Tibial nerve (tissue), 4 donors: ENCODE results near the gene HES3. TPM values are rescaled to one million over a fixed set of nuclear protein-coding genes. Genes with fewer than 3 reads are reported as not detected.

Source experiments
- DNase-seq, 2 donors: peaks; one replicate each; pipeline ENCODE4 v3.0.0-alpha.2; 2019; ENCODE audit warnings: low spot score in 2 of 2
- H3K27ac ChIP-seq, 4 donors: fragments of 200-600 bp; sonication (generic) in 3 of 4; one replicate each; pipeline ENCODE4 v1.5.1; 2017 to 2019; ENCODE audit warnings: mild to moderate bottlenecking in 1 of 4
- H3K27me3 ChIP-seq, 2 donors: fragments of 200-600 bp; sonication (generic) in 1 of 2; one replicate each; pipeline versions ENCODE4 v1.5.1 to v1.6.0; 2017 to 2019
- H3K36me3 ChIP-seq, 3 donors: fragments of 200-600 bp; sonication (generic); one replicate each; pipeline ENCODE4 v1.5.1; 2018 to 2019
- H3K4me1 ChIP-seq, 4 donors: fragments of 200-600 bp; sonication (generic) in 3 of 4; one replicate each; pipeline ENCODE4 v1.5.1; 2017 to 2019
- H3K4me3 ChIP-seq, 4 donors: fragments of 200-600 bp; sonication (generic) in 3 of 4; one replicate each; pipeline ENCODE4 v1.5.1; 2017 to 2019; ENCODE audit warnings: mild to moderate bottlenecking in 1 of 4, moderate library complexity in 1 of 4
- H3K9me3 ChIP-seq, 4 donors: fragments of 200-600 bp; sonication (generic) in 3 of 4; one replicate each; pipeline ENCODE4 v1.5.1; 2017 to 2019
- EP300 ChIP-seq, 2 donors: sonication (generic); formaldehyde crosslinking; IDR thresholded peaks; one replicate each; pipeline ENCODE4 v1.6.1; 2017; ENCODE audit warnings: antibody characterized with exemption in 2 of 2, mild to moderate bottlenecking in 1 of 2
- POLR2A ChIP-seq, 2 donors: fragments of 450-650 bp; IDR thresholded peaks; one replicate each; pipeline ENCODE4 v1.6.1; 2017; ENCODE audit warnings: antibody characterized with exemption in 2 of 2, mild to moderate bottlenecking in 2 of 2, moderate library complexity in 2 of 2
- WGBS, 2 donors: methylation state at CpG; one replicate each; pipeline ENCODE4 v1.1.5; 2018; 5-methylcytosine and 5-hydroxymethylcytosine counted together
- total RNA-seq, 4 donors: library from RNA; depleted of rRNA; stranded (reverse); fragments of >200 nt; gene quantifications; one replicate each; pipeline ENCODE4 v1.1.0, GENCODE V29; 2016
- TF ChIP-seq, protein P1 (sequence below), 5 experiments: fragments of 200-600 bp in 3 of 5; fragments of 450-650 bp in 2 of 5; sonication (generic) in 3 of 5; IDR thresholded peaks; one replicate each; pipeline ENCODE4 v1.5.1; 2016 to 2019; ENCODE audit warnings: antibody characterized with exemption in 5 of 5, mild to moderate bottlenecking in 3 of 5, moderate library complexity in 2 of 5

HES3 gene
- total RNA-seq, 4 donors from 2014 or later, result not detected

DNA sequence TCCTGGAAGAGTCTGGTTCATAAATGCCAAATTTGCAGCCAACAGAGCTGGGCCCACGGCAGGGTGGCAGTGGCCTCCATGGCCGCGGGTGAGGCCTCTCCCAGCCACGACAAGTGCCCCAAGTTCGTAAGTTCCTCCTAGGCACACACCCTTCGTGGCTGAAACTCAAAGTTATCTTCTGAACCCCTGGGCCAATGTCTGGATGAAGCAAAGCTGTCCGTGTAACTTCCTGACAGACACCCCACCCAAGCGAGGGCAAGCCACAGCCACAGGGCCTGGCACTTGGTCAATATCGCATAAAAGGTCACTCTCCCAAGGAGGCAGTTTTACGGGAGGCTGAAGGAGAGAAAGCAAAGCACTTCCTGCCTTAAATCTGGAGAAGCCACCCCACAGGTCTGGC lies 44.7 kb downstream of the HES3 start:
- TF ChIP-seq, protein P1, sequence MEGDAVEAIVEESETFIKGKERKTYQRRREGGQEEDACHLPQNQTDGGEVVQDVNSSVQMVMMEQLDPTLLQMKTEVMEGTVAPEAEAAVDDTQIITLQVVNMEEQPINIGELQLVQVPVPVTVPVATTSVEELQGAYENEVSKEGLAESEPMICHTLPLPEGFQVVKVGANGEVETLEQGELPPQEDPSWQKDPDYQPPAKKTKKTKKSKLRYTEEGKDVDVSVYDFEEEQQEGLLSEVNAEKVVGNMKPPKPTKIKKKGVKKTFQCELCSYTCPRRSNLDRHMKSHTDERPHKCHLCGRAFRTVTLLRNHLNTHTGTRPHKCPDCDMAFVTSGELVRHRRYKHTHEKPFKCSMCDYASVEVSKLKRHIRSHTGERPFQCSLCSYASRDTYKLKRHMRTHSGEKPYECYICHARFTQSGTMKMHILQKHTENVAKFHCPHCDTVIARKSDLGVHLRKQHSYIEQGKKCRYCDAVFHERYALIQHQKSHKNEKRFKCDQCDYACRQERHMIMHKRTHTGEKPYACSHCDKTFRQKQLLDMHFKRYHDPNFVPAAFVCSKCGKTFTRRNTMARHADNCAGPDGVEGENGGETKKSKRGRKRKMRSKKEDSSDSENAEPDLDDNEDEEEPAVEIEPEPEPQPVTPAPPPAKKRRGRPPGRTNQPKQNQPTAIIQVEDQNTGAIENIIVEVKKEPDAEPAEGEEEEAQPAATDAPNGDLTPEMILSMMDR (IDR thresholded peaks at IDR 0.05), result no peak
- no peak for TF ChIP-seq POLR2A (IDR thresholded peaks at IDR 0.05)
- no peak for TF ChIP-seq EP300 (IDR thresholded peaks at IDR 0.05)
- Histone ChIP-seq H3K36me3 (peaks cover 0 to 10% (median 0%) of the 10 kb centered on the region in 3 donors), H3K9me3 (no peaks in the 10 kb centered on the region), H3K4me1 (peaks cover 0 to 32% (median 2%) of the 10 kb centered on the region in 4 donors), H3K27ac (no peak overlapping the region), H3K27me3 (no peaks in the 10 kb centered on the region), H3K4me3 (no peak overlapping the region)
- no peak for DNase-seq
- 75 to 82% methylated on average over 10 of the region's 10 CpGs for WGBS, 2 donors

DNA sequence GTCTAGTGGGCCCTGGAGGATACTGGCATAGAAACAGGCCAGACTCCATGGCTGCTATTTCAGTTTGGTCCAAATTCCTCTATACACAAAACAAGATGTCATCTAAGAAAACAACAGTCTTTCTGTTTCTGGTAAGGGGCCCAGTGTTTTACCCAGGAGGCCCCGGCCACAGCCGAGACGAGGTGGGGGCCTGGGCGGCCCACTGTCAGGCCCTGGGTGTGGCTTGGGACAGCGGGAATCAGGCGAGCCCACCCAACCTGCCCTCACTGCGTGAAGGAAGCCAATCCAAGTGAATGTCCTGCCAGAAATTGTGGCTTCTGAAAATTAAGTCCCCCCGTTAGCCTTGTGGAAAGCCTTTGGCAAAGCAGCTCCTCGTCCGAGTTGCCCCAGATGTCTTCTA lies 48.1 kb downstream of the HES3 start:
- no peak for DNase-seq
- Histone ChIP-seq H3K4me1 (peaks cover 0 to 32% (median 2%) of the 10 kb centered on the region in 4 donors), H3K27ac (peak overlapping the region in 2 of 4 donors; percentile 40 to 60), H3K9me3 (no peaks in the 10 kb centered on the region), H3K36me3 (peaks cover 0 to 22% (median 0%) of the 10 kb centered on the region in 3 donors), H3K4me3 (no peak overlapping the region), H3K27me3 (no peaks in the 10 kb centered on the region)
- TF ChIP-seq, protein P1 (IDR thresholded peaks at IDR 0.05), result no peak
- TF ChIP-seq POLR2A (IDR thresholded peaks at IDR 0.05) (no peak), EP300 (IDR thresholded peaks at IDR 0.05) (no peak)
- 43 to 63% methylated on average over 10 of the region's 10 CpGs for WGBS, 2 donors

DNA sequence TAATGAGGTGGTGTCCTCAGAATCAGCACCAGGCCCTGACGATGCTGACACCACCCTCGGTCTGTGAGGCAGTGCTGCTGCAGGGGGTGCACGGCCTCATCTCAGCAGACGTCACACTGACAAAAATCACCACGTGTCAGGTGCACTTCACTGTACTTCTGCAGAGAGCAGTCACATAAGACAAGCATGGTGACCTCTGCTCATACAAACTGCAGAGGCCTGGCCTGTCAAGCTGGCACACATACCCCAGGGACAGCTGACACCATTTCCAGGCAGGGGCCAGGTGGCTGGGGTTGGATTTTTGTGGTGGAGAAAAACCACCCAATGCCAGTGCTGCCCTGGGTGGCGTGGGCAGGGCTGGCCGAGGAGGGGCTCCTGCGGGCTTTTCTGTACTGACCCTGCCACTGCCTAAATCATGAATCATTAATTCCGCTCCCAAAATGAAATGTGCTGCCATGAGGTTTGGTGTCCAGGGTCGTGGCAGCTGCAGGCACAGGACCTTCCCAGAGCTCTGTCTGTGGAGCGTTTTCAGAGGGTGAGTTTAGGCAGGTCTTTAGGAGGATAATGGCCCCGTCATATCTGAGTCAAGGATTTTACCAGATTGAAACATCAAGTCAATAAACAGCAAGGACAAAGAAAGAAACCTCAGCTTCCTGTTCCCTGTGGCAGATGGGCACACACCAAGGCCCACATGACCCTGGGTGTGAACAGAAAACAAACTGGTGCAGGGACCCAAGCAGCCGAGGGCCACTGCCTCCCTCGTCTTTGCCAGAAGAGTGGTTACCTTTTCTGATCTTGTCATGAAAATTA lies 50.3 kb downstream of the HES3 start:
- WGBS, 2 donors, result 87 to 88% methylated on average over 11 to 14 of the region's 14 CpGs

DNA sequence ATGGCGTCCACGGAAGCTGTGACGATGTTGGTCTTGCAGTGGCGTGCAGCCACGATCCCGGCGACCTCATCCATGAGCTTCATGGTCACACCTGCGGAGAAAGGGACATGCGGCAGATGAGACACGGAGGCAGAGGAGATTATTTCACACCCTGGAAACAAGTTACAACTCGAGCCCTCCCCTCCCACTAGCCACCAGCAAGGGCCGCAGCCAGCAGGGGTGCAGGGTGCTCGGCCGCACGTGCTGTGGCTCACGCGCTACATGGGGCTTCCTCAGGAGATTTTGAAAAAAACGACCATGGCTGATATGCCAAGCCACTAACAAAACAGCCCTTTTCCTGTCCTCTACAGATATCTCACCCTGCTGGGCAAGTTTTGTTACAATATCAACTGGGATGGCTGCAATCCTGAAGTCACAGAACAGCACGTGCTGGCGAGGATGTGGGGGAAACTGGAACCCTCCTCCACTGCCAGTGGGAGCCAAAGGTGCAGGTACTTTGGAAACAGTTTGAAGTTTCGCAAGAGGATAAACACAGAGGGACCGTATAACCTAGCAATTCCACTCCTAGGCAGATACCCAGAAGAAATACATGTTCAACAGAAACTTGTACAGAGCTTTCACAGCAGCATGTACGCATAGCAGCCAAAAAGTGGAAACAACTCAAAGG lies 51.0 kb downstream of the HES3 start:
- no peak overlapping the region for H3K4me3 ChIP-seq
- H3K27me3 ChIP-seq, result no peaks in the 10 kb centered on the region
- no peaks in the 10 kb centered on the region for H3K9me3 ChIP-seq
- no peak overlapping the region for H3K27ac ChIP-seq
- 87 to 88% methylated on average over 23 of the region's 23 CpGs for WGBS, 2 donors
- DNase-seq, result no peak
- peaks cover 0 to 15% (median 2%) of the 10 kb centered on the region in 4 donors for H3K4me1 ChIP-seq
- H3K36me3 ChIP-seq, result peaks cover 0 to 30% (median 0%) of the 10 kb centered on the region in 3 donors
- TF ChIP-seq, protein P1 (IDR thresholded peaks at IDR 0.05), result no peak
- TF ChIP-seq POLR2A (IDR thresholded peaks at IDR 0.05) (no peak), EP300 (IDR thresholded peaks at IDR 0.05) (no peak)

More for the DNA sequence above, 50.3 kb downstream of the HES3 start:
- Histone ChIP-seq H3K36me3 (peaks cover 0 to 30% (median 0%) of the 10 kb centered on the region in 3 donors), H3K4me1 (peaks cover 0 to 15% (median 2%) of the 10 kb centered on the region in 4 donors), H3K9me3 (no peaks in the 10 kb centered on the region), H3K27me3 (no peaks in the 10 kb centered on the region), H3K27ac (no peak overlapping the region), H3K4me3 (no peak overlapping the region)
- TF ChIP-seq POLR2A (IDR thresholded peaks at IDR 0.05), result no peak
- no peak for TF ChIP-seq EP300 (IDR thresholded peaks at IDR 0.05)
- TF ChIP-seq, protein P1 (IDR thresholded peaks at IDR 0.05), result no peak
- no peak for DNase-seq

Other genes with a start within 250 kb of the HES3 start
- 10 to 100 TPM in 2 of 4 donors, 1 to 10 TPM in 2; 7.0 to 21.4 (median 13.8) TPM for gene KCNAB2, start 198.3 kb upstream of the HES3 start, total RNA-seq
- under 1 TPM in 1 of 4 donors, not detected in 3; 0.30 TPM for gene CHD5, start 63.9 kb upstream of the HES3 start, total RNA-seq
- 100 to 1,000 TPM; 142 to 235 (median 159) TPM for gene RPL22, start 44.6 kb upstream of the HES3 start, total RNA-seq
- 100 to 1,000 TPM in 1 of 4 donors, 10 to 100 TPM in 3; 22.3 to 128 (median 42.3) TPM for gene RNF207, start 38.1 kb upstream of the HES3 start, total RNA-seq
- gene ICMT, start 8.2 kb upstream of the HES3 start, total RNA-seq, result 10 to 100 TPM; 49.0 to 53.2 (median 51.4) TPM
- 10 to 100 TPM; 10.3 to 12.7 (median 11.3) TPM for gene GPR153, start 16.9 kb downstream of the HES3 start, total RNA-seq
- 10 to 100 TPM; 18.6 to 29.4 (median 23.2) TPM for gene ACOT7, start 149.6 kb downstream of the HES3 start, total RNA-seq
- not detected for gene HES2, start 175.7 kb downstream of the HES3 start, total RNA-seq
- gene ESPN, start 180.6 kb downstream of the HES3 start, total RNA-seq, result 1 to 10 TPM in 3 of 4 donors, under 1 TPM in 1; 0.60 to 6.1 (median 1.7) TPM
- gene TNFRSF25, start 222.0 kb downstream of the HES3 start, total RNA-seq, result 10 to 100 TPM; 32.3 to 79.8 (median 53.4) TPM
- 10 to 100 TPM; 25.6 to 40.8 (median 30.8) TPM for gene PLEKHG5, start 247.5 kb downstream of the HES3 start, total RNA-seq